Measurements from ENCODE around the gene TMEM161A.

GRCh38 chr19:19107654-19108053 lies 30.6 kb downstream of the TMEM161A start:
- no peak for TF ChIP-seq CTCF (IDR thresholded peaks at IDR 0.05)
- TF ChIP-seq POLR2AphosphoS5 (IDR thresholded peaks at IDR 0.05): no peak

Measured in sigmoid colon (tissue), 4 donors.